Muscle of back (tissue), 11 donors: ENCODE data around the gene STRIT1. TPM values are rescaled to one million over a fixed set of nuclear protein-coding genes. Genes with fewer than 3 reads are reported as not detected.
A peak's percentile ranks its signal among the peaks of the same experiment; 100 is the strongest.
"Not testable (repeated sequence)": the region's sequence is repeated elsewhere in the genome, so short reads cannot be mapped to it uniquely, and the experiment has no call there.

Experiments used
- DNase-seq, 3 donors: peaks; one replicate each; pipeline versions ENCODE4 v3.0.0 to v3.0.0-alpha.2; 2013
- polyA plus RNA-seq, 10 donors: library from polyadenylated mRNA; unstranded; fragments of 120-200 nt; gene quantifications; one replicate each; pipeline ENCODE4 v1.2.1, GENCODE V29; 2013; ENCODE audit not compliant: insufficient read length in 10 of 10

Gene STRIT1
- polyA plus RNA-seq, 10 donors, result 13.5 to 82.6 (median 46.8) TPM

GRCh38 chr3:155317211-155317610, 23.7 kb upstream of the STRIT1 start:
- no peak for DNase-seq

GRCh38 chr3:155316426-155316825, 22.9 kb upstream of the STRIT1 start:
- no peak for DNase-seq

- DNase-seq, result no peak
Observed at GRCh38 chr3:155313916-155314315, 20.4 kb upstream of the STRIT1 start.

GRCh38 chr3:155313300-155313699, 19.8 kb upstream of the STRIT1 start:
- DNase-seq, result peak in 2 of 3 donors; percentile 38 to 72

GRCh38 chr3:155312781-155313180, 19.3 kb upstream of the STRIT1 start:
- DNase-seq, result peak in 1 of 3 donors; percentile 6

GRCh38 chr3:155309581-155309980, 16.1 kb upstream of the STRIT1 start:
- DNase-seq, result no peak

GRCh38 chr3:155308831-155309230, 15.3 kb upstream of the STRIT1 start:
- DNase-seq, result peak in 1 of 3 donors; percentile 10

GRCh38 chr3:155307183-155307582, 13.7 kb upstream of the STRIT1 start:
- DNase-seq, result no peak

- DNase-seq, result no peak
Observed at GRCh38 chr3:155304394-155304793, 10.9 kb upstream of the STRIT1 start.

GRCh38 chr3:155303540-155304097, 10.1 kb upstream of the STRIT1 start:
- no peak for DNase-seq

GRCh38 chr3:155302891-155303290, 9.4 kb upstream of the STRIT1 start:
- no peak for DNase-seq

GRCh38 chr3:155302481-155302880, 9.0 kb upstream of the STRIT1 start:
- DNase-seq, result peak in 1 of 3 donors; percentile 21

GRCh38 chr3:155297100-155297499, 3.6 kb upstream of the STRIT1 start:
- DNase-seq, result no peak

GRCh38 chr3:155296413-155296812, 2.9 kb upstream of the STRIT1 start:
- no peak for DNase-seq

- DNase-seq, result no peak
Observed at GRCh38 chr3:155292693-155293092, 790 bp downstream of the STRIT1 start.

GRCh38 chr3:155292133-155292532, 1.4 kb downstream of the STRIT1 start:
- peak in 1 of 3 donors; percentile 33 for DNase-seq

- no peak for DNase-seq
Observed at GRCh38 chr3:155286736-155287135, 6.7 kb downstream of the STRIT1 start.

- DNase-seq, result no peak
Observed at GRCh38 chr3:155285936-155286335, 7.5 kb downstream of the STRIT1 start.

- no peak for DNase-seq
Observed at GRCh38 chr3:155283092-155284056, 10.1 kb downstream of the STRIT1 start.

- peak in 2 of 3 donors; percentile 15 to 38 for DNase-seq
Observed at GRCh38 chr3:155282385-155283091, 10.9 kb downstream of the STRIT1 start.

GRCh38 chr3:155281912-155282311, 11.6 kb downstream of the STRIT1 start:
- DNase-seq, result peak in 1 of 3 donors; percentile 23

- DNase-seq, result not testable (repeated sequence)
Observed at GRCh38 chr3:155276089-155276488, 17.4 kb downstream of the STRIT1 start.
